Uterus (tissue), 4 donors: Measurements from ENCODE around the gene BZW2. TPM values are rescaled to one million over a fixed set of nuclear protein-coding genes. Genes with fewer than 3 reads are reported as not detected.
"Not testable (repeated sequence)": the region's sequence is repeated elsewhere in the genome, so short reads cannot be mapped to it uniquely, and the experiment has no call there.

Source experiments
- DNase-seq, 2 donors: peaks; one replicate each; pipeline ENCODE4 v3.0.0-alpha.2; 2019 to 2020
- H3K27ac ChIP-seq, 2 donors: fragments of 200-600 bp; sonication (generic); 1 replicate in 1 of 2; 2 replicates in 1 of 2; pipeline ENCODE4 v1.5.1; 2016 to 2018
- H3K27me3 ChIP-seq, 2 donors: fragments of 200-600 bp; sonication (generic); one replicate each; pipeline ENCODE4 v1.5.1; 2018 to 2019; ENCODE audit warnings: control low read depth in 1 of 2
- H3K36me3 ChIP-seq, 2 donors: fragments of 200-600 bp; sonication (generic); one replicate each; pipeline ENCODE4 v1.5.1; 2019; ENCODE audit warnings: control low read depth in 1 of 2
- H3K4me1 ChIP-seq, 2 donors: fragments of 200-600 bp; sonication (generic); one replicate each; pipeline ENCODE4 v1.5.1; 2018 to 2019; ENCODE audit warnings: control low read depth in 1 of 2
- H3K4me3 ChIP-seq, 2 donors: fragments of 200-600 bp; sonication (generic); 1 replicate in 1 of 2; 2 replicates in 1 of 2; pipeline ENCODE4 v1.5.1; 2018 to 2019; ENCODE audit warnings: mild to moderate bottlenecking in 1 of 2
- H3K9me3 ChIP-seq, 2 donors: fragments of 200-600 bp; sonication (generic); one replicate each; pipeline ENCODE4 v1.5.1; 2019; ENCODE audit warnings: control low read depth in 1 of 2
- POLR2A ChIP-seq, 2 donors: fragments of 450-650 bp; IDR thresholded peaks; one replicate each; pipeline ENCODE4 v1.6.1; 2016; ENCODE audit warnings: antibody characterized with exemption in 2 of 2, mild to moderate bottlenecking in 1 of 2, moderate library complexity in 1 of 2
- intact Hi-C: fragments of 100-400 bp; cut with DNase I; formaldehyde crosslinking; loops from one replicate; pipeline ENCODE4 v1.15.1; 2023; ENCODE audit warnings: low total_unique reads
- total RNA-seq, 4 donors: library from RNA; depleted of rRNA in 3 of 4; stranded (reverse); fragments of >200 nt in 3 of 4; gene quantifications; one replicate each; pipeline versions ENCODE4 v1.1.0 to v1.2.4, GENCODE V29; 2014 to 2023
- TF ChIP-seq, protein P1 (sequence below), 4 experiments: fragments of 200-600 bp in 2 of 4; fragments of 450-650 bp in 2 of 4; sonication (generic) in 2 of 4; IDR thresholded peaks; one replicate each; pipeline ENCODE4 v1.5.1; 2016 to 2019; ENCODE audit warnings: antibody characterized with exemption in 4 of 4, mild to moderate bottlenecking in 2 of 4, moderate library complexity in 1 of 4
- donor health status: DM: yes; HTN: yes; CAD: no.

Gene BZW2
- total RNA-seq, 4 donors from 2014 or later = 16.5 to 50.0 (median 32.4) TPM

DNA sequence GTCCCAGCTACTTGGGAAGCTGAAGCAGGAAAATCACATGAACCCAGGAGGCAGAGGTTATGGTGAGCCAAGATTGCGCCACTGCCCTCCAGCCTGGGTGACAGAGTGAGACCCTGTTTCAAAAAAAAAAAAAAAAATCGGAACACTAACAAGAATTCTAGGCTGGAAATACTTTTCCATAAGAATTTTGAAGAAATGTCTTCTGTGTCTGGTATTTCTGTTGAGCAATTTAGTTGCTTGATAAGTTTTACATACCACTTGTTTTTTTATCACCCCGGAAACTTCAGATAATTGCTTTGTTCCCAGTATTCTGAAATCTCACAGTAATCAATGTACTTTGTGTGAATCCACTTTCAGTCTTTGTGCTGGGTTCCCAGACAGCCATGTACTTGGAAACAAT is 25.8 kb downstream of the BZW2 start:
- H3K9me3 ChIP-seq = no peaks in the 10 kb centered on the region
- no peak overlapping the region for H3K4me3 ChIP-seq
- TF ChIP-seq POLR2A (IDR thresholded peaks at IDR 0.05) = no peak
- TF ChIP-seq, protein P1, sequence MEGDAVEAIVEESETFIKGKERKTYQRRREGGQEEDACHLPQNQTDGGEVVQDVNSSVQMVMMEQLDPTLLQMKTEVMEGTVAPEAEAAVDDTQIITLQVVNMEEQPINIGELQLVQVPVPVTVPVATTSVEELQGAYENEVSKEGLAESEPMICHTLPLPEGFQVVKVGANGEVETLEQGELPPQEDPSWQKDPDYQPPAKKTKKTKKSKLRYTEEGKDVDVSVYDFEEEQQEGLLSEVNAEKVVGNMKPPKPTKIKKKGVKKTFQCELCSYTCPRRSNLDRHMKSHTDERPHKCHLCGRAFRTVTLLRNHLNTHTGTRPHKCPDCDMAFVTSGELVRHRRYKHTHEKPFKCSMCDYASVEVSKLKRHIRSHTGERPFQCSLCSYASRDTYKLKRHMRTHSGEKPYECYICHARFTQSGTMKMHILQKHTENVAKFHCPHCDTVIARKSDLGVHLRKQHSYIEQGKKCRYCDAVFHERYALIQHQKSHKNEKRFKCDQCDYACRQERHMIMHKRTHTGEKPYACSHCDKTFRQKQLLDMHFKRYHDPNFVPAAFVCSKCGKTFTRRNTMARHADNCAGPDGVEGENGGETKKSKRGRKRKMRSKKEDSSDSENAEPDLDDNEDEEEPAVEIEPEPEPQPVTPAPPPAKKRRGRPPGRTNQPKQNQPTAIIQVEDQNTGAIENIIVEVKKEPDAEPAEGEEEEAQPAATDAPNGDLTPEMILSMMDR (IDR thresholded peaks at IDR 0.05) = no peak
- no peaks in the 10 kb centered on the region for H3K4me1 ChIP-seq
- intact Hi-C loops = no loop called here
- no peak overlapping the region for H3K27ac ChIP-seq
- DNase-seq = no peak
- no peaks in the 10 kb centered on the region for H3K27me3 ChIP-seq
- no peaks in the 10 kb centered on the region for H3K36me3 ChIP-seq

DNA sequence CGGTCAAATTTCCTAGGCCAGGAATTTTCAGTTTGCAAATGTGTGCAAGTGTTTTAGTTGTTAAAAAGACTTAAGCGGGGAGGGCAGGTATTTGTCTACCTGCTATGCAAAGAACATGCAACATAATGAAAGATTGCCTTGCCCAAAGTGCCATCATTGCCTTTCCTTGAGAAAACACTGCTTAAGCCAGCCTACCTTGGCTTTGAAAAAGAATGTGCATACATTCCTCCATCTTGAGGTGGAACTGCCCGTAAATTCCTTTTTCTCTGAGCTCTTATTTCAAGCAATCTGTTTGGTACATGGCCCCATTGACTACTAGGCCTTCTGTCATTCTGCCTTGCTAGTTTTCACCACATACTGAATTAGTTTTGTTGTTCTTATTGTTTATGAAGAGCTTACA is 29.3 kb downstream of the BZW2 start:
- intact Hi-C loops = no loop called here
- TF ChIP-seq POLR2A (IDR thresholded peaks at IDR 0.05) = no peak
- TF ChIP-seq, protein P1 (IDR thresholded peaks at IDR 0.05) = no peak
- no peaks in the 10 kb centered on the region for H3K4me1 ChIP-seq
- no peak for DNase-seq
- H3K27ac ChIP-seq = no peak overlapping the region
- H3K36me3 ChIP-seq = no peaks in the 10 kb centered on the region
- H3K4me3 ChIP-seq = no peak overlapping the region
- H3K27me3 ChIP-seq = no peaks in the 10 kb centered on the region
- no peaks in the 10 kb centered on the region for H3K9me3 ChIP-seq

DNA sequence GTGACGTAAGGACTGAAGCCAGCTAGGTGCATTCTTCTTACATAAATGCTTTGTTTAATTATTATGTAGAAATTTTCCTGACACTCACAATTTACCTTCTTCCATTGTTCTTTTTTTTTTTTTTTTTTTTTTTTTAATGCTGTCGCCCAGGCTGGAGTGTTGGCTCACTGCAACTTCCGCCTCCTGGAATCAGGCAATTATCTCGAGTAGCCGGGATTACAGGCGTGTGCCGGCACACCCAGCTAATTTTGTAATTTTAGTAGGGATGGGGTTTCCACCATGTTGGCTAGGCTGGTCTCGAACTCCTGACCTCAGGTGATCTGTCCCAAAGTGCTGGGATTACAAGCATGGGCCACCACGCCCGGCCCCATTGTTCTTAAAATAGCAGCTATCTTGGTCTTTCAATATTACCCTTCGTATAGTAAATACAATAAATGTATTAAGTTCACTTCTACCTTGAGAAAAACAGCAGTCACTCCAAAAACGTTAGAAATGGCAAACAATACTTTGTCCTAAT is 32.1 kb downstream of the BZW2 start:
- no peaks in the 10 kb centered on the region for H3K36me3 ChIP-seq
- intact Hi-C loops = no loop called here
- H3K4me3 ChIP-seq = no peak overlapping the region
- no peaks in the 10 kb centered on the region for H3K9me3 ChIP-seq
- H3K4me1 ChIP-seq = no peaks in the 10 kb centered on the region
- TF ChIP-seq, protein P1 (IDR thresholded peaks at IDR 0.05) = no peak
- no peak for TF ChIP-seq POLR2A (IDR thresholded peaks at IDR 0.05)
- H3K27ac ChIP-seq = no peak overlapping the region
- no peaks in the 10 kb centered on the region for H3K27me3 ChIP-seq
- no peak for DNase-seq

DNA sequence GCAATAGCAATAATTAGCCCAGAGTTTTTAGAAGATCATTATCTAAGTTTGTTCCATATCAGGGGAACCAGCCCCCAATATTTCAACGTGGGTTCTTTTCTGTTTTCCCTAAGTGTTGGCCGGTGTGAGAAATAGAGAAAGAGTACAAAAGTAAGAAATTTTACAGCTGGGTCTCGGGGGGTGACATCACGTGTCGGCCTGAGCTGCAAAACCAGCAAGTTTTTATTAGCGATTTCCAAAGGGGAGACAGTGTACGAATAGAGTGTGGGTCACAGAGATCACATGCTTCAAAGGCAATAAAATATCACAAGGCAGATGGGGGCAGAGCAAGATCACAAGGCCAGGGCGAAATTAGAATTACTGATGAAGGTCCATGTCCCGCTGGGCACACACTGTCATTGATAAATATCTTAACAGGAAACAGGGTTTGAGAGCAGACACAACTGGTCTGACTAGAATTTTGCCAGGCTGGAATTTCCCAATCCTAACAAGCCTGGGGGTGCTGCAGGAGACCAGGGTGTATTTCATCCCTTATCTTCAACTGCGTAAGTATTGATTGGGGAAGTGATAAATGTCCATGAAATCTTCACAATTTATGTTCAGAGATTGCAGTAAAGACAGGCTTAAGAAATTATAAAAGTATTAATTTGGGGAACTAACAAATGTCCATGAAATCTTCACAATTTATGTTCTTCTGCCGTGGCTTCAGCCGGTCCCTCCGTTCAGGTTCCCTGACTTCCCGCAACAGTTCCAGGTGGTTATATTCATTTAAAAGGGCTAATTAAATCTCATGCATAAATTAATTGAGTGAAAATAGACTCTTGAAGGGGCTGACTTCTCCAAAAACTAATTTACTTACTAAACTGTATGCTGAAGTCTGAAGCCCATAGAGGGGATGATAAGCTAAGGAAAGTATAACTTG is 32.9 kb downstream of the BZW2 start:
- H3K36me3 ChIP-seq = not testable (repeated sequence)

DNA sequence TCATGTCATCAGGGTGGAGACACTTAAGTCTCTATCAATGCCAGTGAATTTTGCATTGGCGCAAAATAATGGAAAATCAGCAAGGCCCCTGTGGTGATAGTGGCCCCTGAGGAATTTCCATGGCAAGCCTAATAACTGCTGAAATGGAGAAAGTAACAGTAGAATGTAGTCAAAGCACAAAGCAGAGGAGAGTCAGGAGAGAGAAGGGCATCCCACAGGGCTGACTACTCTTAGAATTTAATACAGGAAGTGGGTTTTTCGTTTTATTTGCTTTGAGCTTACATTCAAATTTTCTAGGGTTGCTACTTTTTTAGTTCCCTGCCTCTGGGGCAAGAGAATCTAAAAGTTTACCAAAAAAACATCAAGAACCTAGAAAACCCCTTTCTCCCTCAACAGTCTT is 39.0 kb downstream of the BZW2 start:
- Histone ChIP-seq H3K4me3 (no peak overlapping the region), H3K27ac (no peak overlapping the region), H3K9me3 (no peaks in the 10 kb centered on the region), H3K36me3 (no peaks in the 10 kb centered on the region), H3K4me1 (no peaks in the 10 kb centered on the region), H3K27me3 (no peaks in the 10 kb centered on the region)
- TF ChIP-seq POLR2A (IDR thresholded peaks at IDR 0.05) = no peak
- TF ChIP-seq, protein P1 (IDR thresholded peaks at IDR 0.05) = no peak
- no peak for DNase-seq
- intact Hi-C loops = no loop called here

More for the DNA sequence above, 32.9 kb downstream of the BZW2 start:
- H3K4me1 ChIP-seq, intact Hi-C loops, H3K27ac ChIP-seq, H3K4me3 ChIP-seq, H3K27me3 ChIP-seq, H3K9me3 ChIP-seq, DNase-seq: not testable (repeated sequence)
